GM12878 (cell line): ENCODE measurements around the gene PHACTR3.

Experiments
- BHLHE40 ChIP-seq, 2 experiments: fragments of 450-650 bp in 1 of 2; IDR thresholded peaks; 2 replicates each; pipeline ENCODE4 v1.6.1; 2011 to 2017; ENCODE audit warnings: low read depth in 2 of 2, borderline replicate concordance in 1 of 2, improper control_type of control experiment in 1 of 2, low read length in 1 of 2, mild to moderate bottlenecking in 1 of 2
- EZH2 ChIP-seq: IDR thresholded peaks from 2 replicates; pipeline ENCODE4 v1.6.1; 2012; ENCODE audit warnings: low read depth, mild to moderate bottlenecking, control low read depth, inconsistent platforms, low read length, borderline replicate concordance; ENCODE audit not compliant: control insufficient read depth
- FOS ChIP-seq: IDR thresholded peaks from 3 replicates; pipeline ENCODE4 v1.6.1; 2011; ENCODE audit warnings: borderline replicate concordance; ENCODE audit not compliant: insufficient read length; ENCODE audit errors: extremely low read depth
- KAT2A ChIP-seq: conservative IDR thresholded peaks from 2 replicates; pipeline ENCODE4 v1.6.1; 2011; ENCODE audit warnings: low read depth, low read length; ENCODE audit not compliant: control insufficient read depth
- KDM1A ChIP-seq: fragments of 200-600 bp; sonication (generic); IDR thresholded peaks from 2 replicates; pipeline ENCODE4 v1.6.1; 2016; ENCODE audit warnings: borderline replicate concordance
- POLR2A ChIP-seq: IDR thresholded peaks from 2 replicates; pipeline ENCODE4 v1.6.1; 2011; ENCODE audit warnings: low read depth, mild to moderate bottlenecking, low read length
- SP1 ChIP-seq: IDR thresholded peaks from one replicate; pipeline ENCODE4 v1.6.1; 2011; ENCODE audit warnings: low read depth, low read length
- TF ChIP-seq, protein P1 (sequence below), 3 experiments: IDR thresholded peaks in 2 of 3; conservative IDR thresholded peaks in 1 of 3; 2 replicates each; pipeline ENCODE4 v1.5.1; 2011; ENCODE audit warnings: low read depth in 3 of 3, low read length in 3 of 3, mild to moderate bottlenecking in 3 of 3, control low read depth in 2 of 3, moderate library complexity in 2 of 3, inconsistent platforms in 1 of 3, mixed read lengths in 1 of 3; ENCODE audit not compliant: control insufficient read depth in 2 of 3, insufficient read depth in 1 of 3; ENCODE audit errors: extremely low read depth in 1 of 3
- TF ChIP-seq, protein P2 (sequence below): IDR thresholded peaks from 2 replicates; pipeline ENCODE4 v1.6.1; 2011; ENCODE audit warnings: low read depth, low read length, improper control_type of control experiment, borderline replicate concordance
- TF ChIP-seq, protein P3 (sequence below): fragments of 450-650 bp; IDR thresholded peaks from 2 replicates; pipeline ENCODE4 v1.6.1; 2016; ENCODE audit warnings: mild to moderate bottlenecking, moderate library complexity, borderline replicate concordance

DNA sequence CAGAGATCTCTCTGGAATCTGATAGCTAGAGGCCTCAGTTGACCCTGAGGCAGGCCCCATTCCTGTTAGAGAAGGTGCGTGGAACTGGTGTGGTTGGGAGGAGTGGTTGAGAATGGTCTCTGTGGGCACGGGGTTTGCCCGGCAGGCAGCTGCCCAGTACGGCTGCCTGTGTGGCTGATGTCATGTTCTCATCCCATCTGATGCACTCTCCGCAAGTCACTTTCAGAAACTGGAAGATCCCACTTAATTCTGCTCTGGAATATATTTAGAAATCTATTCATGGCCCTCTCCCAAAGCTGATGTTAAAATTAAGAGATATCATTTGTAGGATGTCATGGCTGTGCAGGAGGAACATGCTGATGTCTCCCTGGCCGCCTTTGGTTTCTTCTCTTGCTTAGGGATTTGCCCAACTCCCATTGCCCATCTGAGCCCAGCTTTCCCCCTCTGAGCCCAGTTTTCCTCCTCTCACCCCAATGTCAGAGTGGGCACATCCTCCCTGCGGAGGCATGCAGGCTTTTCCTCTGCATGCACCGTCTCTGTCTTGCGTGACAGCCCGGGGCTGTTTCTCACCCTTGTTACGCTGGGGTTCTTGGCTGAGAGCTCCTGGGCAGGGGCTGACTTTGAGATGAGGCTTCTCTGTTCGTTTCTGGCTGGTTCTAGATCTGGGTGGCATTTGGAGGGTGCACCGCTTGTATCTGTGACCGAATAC is 21.0 kb downstream of the PHACTR3 start:
- TF ChIP-seq FOS (no peak), KDM1A (no peak), POLR2A (no peak), EZH2 (no peak), KAT2A (no peak), BHLHE40 (IDR thresholded peaks at IDR 0.05; ENCODE audit: borderline replicate concordance in 1 of 2, low read depth in 2 of 2, low read length in 1 of 2) (no peak), SP1 (no peak)
- TF ChIP-seq, protein P1, sequence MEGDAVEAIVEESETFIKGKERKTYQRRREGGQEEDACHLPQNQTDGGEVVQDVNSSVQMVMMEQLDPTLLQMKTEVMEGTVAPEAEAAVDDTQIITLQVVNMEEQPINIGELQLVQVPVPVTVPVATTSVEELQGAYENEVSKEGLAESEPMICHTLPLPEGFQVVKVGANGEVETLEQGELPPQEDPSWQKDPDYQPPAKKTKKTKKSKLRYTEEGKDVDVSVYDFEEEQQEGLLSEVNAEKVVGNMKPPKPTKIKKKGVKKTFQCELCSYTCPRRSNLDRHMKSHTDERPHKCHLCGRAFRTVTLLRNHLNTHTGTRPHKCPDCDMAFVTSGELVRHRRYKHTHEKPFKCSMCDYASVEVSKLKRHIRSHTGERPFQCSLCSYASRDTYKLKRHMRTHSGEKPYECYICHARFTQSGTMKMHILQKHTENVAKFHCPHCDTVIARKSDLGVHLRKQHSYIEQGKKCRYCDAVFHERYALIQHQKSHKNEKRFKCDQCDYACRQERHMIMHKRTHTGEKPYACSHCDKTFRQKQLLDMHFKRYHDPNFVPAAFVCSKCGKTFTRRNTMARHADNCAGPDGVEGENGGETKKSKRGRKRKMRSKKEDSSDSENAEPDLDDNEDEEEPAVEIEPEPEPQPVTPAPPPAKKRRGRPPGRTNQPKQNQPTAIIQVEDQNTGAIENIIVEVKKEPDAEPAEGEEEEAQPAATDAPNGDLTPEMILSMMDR (IDR thresholded peaks at IDR 0.05 in 2 of 3, conservative IDR thresholded peaks at IDR 0.05 in 1 of 3; ENCODE audit: control insufficient read depth in 2 of 3, extremely low read depth in 1 of 3, insufficient read depth in 1 of 3, low read depth in 3 of 3, low read length in 3 of 3): no peak
- TF ChIP-seq, protein P2, sequence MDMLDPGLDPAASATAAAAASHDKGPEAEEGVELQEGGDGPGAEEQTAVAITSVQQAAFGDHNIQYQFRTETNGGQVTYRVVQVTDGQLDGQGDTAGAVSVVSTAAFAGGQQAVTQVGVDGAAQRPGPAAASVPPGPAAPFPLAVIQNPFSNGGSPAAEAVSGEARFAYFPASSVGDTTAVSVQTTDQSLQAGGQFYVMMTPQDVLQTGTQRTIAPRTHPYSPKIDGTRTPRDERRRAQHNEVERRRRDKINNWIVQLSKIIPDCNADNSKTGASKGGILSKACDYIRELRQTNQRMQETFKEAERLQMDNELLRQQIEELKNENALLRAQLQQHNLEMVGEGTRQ: no peak
- TF ChIP-seq, protein P3, sequence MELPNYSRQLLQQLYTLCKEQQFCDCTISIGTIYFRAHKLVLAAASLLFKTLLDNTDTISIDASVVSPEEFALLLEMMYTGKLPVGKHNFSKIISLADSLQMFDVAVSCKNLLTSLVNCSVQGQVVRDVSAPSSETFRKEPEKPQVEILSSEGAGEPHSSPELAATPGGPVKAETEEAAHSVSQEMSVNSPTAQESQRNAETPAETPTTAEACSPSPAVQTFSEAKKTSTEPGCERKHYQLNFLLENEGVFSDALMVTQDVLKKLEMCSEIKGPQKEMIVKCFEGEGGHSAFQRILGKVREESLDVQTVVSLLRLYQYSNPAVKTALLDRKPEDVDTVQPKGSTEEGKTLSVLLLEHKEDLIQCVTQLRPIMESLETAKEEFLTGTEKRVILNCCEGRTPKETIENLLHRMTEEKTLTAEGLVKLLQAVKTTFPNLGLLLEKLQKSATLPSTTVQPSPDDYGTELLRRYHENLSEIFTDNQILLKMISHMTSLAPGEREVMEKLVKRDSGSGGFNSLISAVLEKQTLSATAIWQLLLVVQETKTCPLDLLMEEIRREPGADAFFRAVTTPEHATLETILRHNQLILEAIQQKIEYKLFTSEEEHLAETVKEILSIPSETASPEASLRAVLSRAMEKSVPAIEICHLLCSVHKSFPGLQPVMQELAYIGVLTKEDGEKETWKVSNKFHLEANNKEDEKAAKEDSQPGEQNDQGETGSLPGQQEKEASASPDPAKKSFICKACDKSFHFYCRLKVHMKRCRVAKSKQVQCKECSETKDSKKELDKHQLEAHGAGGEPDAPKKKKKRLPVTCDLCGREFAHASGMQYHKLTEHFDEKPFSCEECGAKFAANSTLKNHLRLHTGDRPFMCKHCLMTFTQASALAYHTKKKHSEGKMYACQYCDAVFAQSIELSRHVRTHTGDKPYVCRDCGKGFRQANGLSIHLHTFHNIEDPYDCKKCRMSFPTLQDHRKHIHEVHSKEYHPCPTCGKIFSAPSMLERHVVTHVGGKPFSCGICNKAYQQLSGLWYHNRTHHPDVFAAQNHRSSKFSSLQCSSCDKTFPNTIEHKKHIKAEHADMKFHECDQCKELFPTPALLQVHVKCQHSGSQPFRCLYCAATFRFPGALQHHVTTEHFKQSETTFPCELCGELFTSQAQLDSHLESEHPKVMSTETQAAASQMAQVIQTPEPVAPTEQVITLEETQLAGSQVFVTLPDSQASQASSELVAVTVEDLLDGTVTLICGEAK: no peak
